ENCODE measurements around the gene IVNS1ABP.
"Not testable (repeated sequence)": the region's sequence is repeated elsewhere in the genome, so short reads cannot be mapped to it uniquely, and the experiment has no call there.

DNA sequence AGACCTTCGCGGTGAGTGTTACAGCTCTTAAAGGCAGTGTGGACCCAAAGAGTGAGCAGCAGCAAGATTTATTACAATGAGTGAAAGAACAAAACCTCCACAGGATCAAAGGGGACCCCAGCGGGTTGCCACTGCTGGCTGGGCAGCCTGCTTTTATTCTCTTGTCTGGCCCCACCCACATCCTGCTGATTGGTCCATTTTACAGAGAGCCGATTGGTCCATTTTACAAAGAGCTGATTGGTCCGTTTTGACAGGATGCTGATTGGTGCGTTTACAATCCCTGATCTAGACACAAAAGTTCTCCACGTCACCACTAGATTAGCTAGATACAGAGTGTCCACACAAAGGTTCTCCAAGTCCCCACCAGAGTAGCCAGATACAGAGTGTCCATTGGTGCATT is 4.1 kb upstream of the IVNS1ABP start:
- not testable (repeated sequence) for TF ChIP-seq EP300 (IDR thresholded peaks at IDR 0.05; ENCODE audit: borderline replicate concordance in 1 of 2, control insufficient read depth in 1 of 2, low read depth in 2 of 2, low read length in 2 of 2); IRF4 (IDR thresholded peaks at IDR 0.05; ENCODE audit: low read depth, low read length); YY1 (IDR thresholded peaks at IDR 0.05; ENCODE audit: low read depth, low read length); GABPA (IDR thresholded peaks at IDR 0.05; ENCODE audit: low read depth); POLR2AphosphoS5 (IDR thresholded peaks at IDR 0.05; ENCODE audit: low read length); MYC (IDR thresholded peaks at IDR 0.05; ENCODE audit: insufficient read depth, insufficient read length, insufficient replicate concordance, low read length, severe bottlenecking); EGR1 (IDR thresholded peaks at IDR 0.05; ENCODE audit: borderline replicate concordance in 1 of 2, low read depth in 2 of 2, low read length in 2 of 2); CREB1 (IDR thresholded peaks at IDR 0.05; ENCODE audit: low read depth); CTCF (IDR thresholded peaks at IDR 0.05 in 2 of 3, conservative IDR thresholded peaks at IDR 0.05 in 1 of 3; ENCODE audit: control insufficient read depth in 2 of 3, extremely low read depth in 1 of 3, insufficient read depth in 1 of 3, low read depth in 3 of 3, low read length in 3 of 3)
- TF ChIP-seq, protein P1, sequence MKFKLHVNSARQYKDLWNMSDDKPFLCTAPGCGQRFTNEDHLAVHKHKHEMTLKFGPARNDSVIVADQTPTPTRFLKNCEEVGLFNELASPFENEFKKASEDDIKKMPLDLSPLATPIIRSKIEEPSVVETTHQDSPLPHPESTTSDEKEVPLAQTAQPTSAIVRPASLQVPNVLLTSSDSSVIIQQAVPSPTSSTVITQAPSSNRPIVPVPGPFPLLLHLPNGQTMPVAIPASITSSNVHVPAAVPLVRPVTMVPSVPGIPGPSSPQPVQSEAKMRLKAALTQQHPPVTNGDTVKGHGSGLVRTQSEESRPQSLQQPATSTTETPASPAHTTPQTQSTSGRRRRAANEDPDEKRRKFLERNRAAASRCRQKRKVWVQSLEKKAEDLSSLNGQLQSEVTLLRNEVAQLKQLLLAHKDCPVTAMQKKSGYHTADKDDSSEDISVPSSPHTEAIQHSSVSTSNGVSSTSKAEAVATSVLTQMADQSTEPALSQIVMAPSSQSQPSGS (IDR thresholded peaks at IDR 0.05; ENCODE audit: low read length), result not testable (repeated sequence)
- TF ChIP-seq, protein P2, sequence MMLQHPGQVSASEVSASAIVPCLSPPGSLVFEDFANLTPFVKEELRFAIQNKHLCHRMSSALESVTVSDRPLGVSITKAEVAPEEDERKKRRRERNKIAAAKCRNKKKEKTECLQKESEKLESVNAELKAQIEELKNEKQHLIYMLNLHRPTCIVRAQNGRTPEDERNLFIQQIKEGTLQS (IDR thresholded peaks at IDR 0.05; ENCODE audit: borderline replicate concordance, extremely low read depth, low read depth, low read length), result not testable (repeated sequence)

Measured in GM12878 (cell line).